Skeletal muscle satellite cell (primary cell): Measurements from ENCODE around the gene CABYR.
A peak's percentile ranks its signal among the peaks of the same experiment; 100 is the strongest.

Source experiments
- H3K27me3 ChIP-seq: 2 replicates; pipeline ENCODE4 v1.7.0; 2013; ENCODE audit warnings: low read length; ENCODE audit not compliant: control insufficient read depth, insufficient read depth
- H3K36me3 ChIP-seq: 2 replicates; pipeline ENCODE4 v1.7.0; 2013; ENCODE audit warnings: mild to moderate bottlenecking, control low read depth, low read length; ENCODE audit not compliant: insufficient read depth
- H3K4me1 ChIP-seq: 2 replicates; pipeline ENCODE4 v1.7.0; 2013; ENCODE audit warnings: low read length; ENCODE audit not compliant: control insufficient read depth, insufficient read depth
- H3K4me2 ChIP-seq: 2 replicates; pipeline ENCODE4 v1.7.0; 2013; ENCODE audit warnings: mild to moderate bottlenecking, low read length
- H3K4me3 ChIP-seq: 2 replicates; pipeline ENCODE4 v1.7.0; 2013; ENCODE audit warnings: low read length
- H3K9ac ChIP-seq: 2 replicates; pipeline ENCODE4 v1.7.0; 2013; ENCODE audit warnings: mild to moderate bottlenecking, low read depth, low read length, moderate library complexity
- H3K9me3 ChIP-seq: replicated peaks from 2 replicates; pipeline ENCODE4 v1.7.0; 2013; ENCODE audit warnings: mild to moderate bottlenecking, control low read depth, low read length

The CABYR gene

GRCh38 chr18:24112874-24113615, 25.8 kb upstream of the CABYR start:
- Histone ChIP-seq H3K4me2 (peak overlapping the region; percentile 42), H3K27me3 (no peaks in the 10 kb centered on the region), H3K36me3 (no peaks in the 10 kb centered on the region), H3K9ac (no peak overlapping the region), H3K9me3 (no peaks in the 10 kb centered on the region), H3K4me1 (peaks cover 10% of the 10 kb centered on the region), H3K4me3 (no peak overlapping the region)

GRCh38 chr18:24114924-24115549, 23.8 kb upstream of the CABYR start:
- no peaks in the 10 kb centered on the region for H3K27me3 ChIP-seq
- peaks cover 10% of the 10 kb centered on the region for H3K4me1 ChIP-seq
- no peak overlapping the region for H3K4me3 ChIP-seq
- H3K36me3 ChIP-seq: no peaks in the 10 kb centered on the region
- no peak overlapping the region for H3K9ac ChIP-seq
- no peak overlapping the region for H3K4me2 ChIP-seq
- no peaks in the 10 kb centered on the region for H3K9me3 ChIP-seq

- no peak overlapping the region for H3K4me2 ChIP-seq
- no peaks in the 10 kb centered on the region for H3K9me3 ChIP-seq
- H3K4me1 ChIP-seq: peaks cover 10% of the 10 kb centered on the region
- H3K36me3 ChIP-seq: peaks cover 5% of the 10 kb centered on the region
- no peak overlapping the region for H3K9ac ChIP-seq
- no peaks in the 10 kb centered on the region for H3K27me3 ChIP-seq
- H3K4me3 ChIP-seq: no peak overlapping the region
These were observed 23.2 kb upstream of the CABYR start for GRCh38 chr18:24115628-24116027.

DNA sequence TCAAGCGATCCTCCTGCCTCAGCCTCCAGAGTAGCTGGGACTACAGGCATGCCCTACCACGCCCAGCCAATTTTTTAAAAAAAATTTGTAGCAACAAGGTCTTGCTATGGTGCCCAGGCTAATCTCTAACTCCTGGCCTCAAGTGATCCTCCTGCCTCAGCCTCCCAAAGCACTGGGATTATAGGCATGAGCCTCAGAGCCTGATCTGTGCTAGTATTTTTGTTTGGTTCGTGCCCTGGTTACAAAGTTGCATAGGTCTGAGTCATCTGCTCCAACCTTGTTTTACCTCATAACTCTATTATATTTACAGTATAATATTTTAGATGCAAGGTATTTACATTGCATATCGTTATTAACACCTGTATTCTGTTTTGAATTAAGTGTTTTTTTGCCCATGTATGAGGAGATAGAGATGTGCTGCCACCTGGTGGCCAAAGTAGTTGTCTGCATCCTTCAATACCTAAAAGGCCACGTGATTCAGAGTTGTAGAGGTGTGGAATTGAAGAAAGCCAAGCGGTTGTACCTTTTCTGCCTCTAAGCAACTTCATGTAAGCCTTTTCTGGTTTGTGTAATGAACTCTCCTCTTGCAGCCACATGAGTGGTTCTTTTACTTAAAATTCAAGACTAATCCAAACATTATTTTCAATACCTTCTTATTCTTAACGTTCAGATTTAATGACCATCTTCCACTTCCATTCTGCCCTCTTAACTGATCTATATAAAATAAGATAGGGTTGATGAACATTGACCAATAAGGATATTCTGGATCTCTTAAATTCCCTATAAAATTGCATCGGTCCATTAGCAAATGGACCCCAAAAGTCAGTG, 19.9 kb upstream of the CABYR start:
- Histone ChIP-seq H3K4me1 (no peaks in the 10 kb centered on the region), H3K9ac (no peak overlapping the region), H3K4me3 (no peak overlapping the region), H3K9me3 (no peaks in the 10 kb centered on the region), H3K36me3 (peaks cover 10% of the 10 kb centered on the region), H3K27me3 (no peaks in the 10 kb centered on the region), H3K4me2 (no peak overlapping the region)

DNA sequence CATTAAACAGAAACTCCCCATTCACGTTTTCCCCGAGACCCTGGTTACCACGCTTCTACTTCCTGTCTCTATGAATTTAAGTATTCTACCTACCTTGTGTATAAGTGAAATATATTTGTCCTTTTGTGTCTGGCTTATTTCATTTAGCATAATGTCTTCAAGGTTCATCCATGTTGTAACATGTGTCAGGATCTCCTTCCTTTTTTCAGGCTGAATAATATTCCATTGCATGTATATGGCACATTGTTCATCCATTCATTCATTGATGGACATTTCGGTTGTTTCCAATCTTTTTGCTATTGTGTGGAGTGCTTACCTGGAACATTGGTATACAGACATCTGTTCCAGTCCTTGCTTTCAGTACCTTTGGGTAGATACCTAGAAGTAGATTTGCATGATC, 18.2 kb upstream of the CABYR start:
- Histone ChIP-seq H3K9me3 (no peaks in the 10 kb centered on the region), H3K36me3 (peaks cover 10% of the 10 kb centered on the region), H3K9ac (no peak overlapping the region), H3K4me1 (peaks cover under 1% of the 10 kb centered on the region), H3K27me3 (no peaks in the 10 kb centered on the region), H3K4me3 (no peak overlapping the region), H3K4me2 (no peak overlapping the region)

DNA sequence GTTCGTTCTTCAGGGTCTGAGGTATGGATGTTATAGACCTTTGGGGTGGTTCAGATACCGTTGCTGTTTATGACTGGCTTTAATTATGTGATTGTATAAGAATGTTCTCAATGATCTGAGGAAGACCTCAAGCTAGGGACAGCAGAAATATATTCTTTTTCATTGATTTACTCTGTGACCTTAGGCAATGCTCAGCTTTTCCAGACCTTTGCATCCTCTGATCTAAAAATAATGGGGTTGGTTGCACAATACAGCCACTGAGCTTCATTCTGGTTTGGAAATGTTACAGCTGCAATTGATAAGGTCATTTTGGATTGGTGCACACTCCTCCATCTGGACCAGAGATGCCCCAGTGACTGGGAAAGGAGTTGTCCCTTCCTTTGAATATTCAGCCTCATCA, 17.2 kb upstream of the CABYR start:
- Histone ChIP-seq H3K36me3 (peaks cover 10% of the 10 kb centered on the region), H3K4me2 (no peak overlapping the region), H3K4me3 (no peak overlapping the region), H3K9me3 (no peaks in the 10 kb centered on the region), H3K9ac (no peak overlapping the region), H3K27me3 (no peaks in the 10 kb centered on the region), H3K4me1 (peaks cover 9% of the 10 kb centered on the region)

DNA sequence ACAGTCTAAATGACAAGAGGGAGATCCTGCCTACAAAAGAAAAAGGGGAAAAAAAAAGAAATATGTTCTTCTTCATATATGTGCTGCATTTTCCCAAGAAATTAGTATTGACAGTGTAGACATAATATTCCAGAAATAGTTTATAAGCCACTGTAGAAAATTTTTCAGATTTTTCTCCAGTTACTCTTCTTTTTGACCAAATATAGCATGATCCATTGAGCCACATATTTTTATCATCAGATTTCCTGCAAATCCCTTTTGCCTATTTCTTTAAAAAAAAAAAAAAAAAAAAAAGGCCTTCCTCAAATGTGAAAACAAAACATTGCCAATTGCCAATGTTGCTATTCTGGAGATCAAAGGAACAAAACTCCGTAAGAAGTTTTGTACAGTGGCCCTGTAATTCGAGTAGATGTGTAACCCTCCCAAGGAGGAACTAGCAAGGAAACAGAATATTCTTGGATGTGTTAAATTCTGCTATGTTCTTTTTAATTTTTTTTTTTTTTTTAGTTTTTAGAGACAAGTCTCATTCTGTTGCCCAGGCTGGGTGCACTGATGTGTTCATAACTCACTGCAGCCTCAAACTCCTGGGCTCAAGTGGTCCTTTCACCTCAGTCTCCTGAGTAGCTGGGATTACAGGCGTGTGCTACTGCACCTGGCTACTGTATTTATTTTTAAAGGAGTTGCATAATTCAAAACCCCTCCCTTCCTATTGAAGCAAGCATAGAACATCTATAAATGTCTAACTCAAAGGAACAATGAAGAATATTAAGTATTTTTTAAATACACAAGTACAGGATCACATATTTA, 12.5 kb upstream of the CABYR start:
- Histone ChIP-seq H3K4me2 (no peak overlapping the region), H3K4me1 (peaks cover 9% of the 10 kb centered on the region), H3K36me3 (peaks cover 14% of the 10 kb centered on the region)

DNA sequence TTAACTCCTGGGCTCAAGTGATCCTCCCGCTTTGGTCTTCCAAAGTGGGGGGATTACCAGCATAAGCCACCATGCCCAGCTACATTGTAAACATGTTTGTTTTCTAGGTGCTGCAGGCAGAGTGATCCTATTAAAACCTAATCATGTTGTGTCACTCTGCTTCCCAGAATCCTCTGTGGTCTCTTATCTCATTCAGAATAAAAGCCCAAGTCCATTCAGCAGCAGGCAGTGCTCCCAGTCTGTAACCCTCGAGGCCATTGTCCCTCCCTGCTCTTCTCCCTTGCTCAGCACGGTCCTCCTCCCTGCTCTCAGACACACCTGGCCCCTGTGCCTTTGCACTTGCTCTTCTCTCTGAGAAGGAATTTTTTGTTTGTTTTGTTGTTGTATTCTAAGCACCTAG, 11.1 kb upstream of the CABYR start:
- Histone ChIP-seq H3K9me3 (no peaks in the 10 kb centered on the region), H3K36me3 (peaks cover 14% of the 10 kb centered on the region), H3K4me2 (no peak overlapping the region), H3K27me3 (no peaks in the 10 kb centered on the region), H3K9ac (no peak overlapping the region), H3K4me3 (no peak overlapping the region), H3K4me1 (peaks cover 9% of the 10 kb centered on the region)

More for the DNA sequence above, 12.5 kb upstream of the CABYR start:
- Histone ChIP-seq H3K4me3 (no peak overlapping the region), H3K9ac (no peak overlapping the region), H3K27me3 (no peaks in the 10 kb centered on the region), H3K9me3 (no peaks in the 10 kb centered on the region)

GRCh38 chr18:24128700-24129099, 10.2 kb upstream of the CABYR start:
- Histone ChIP-seq H3K4me3 (no peak overlapping the region), H3K9ac (no peak overlapping the region), H3K27me3 (no peaks in the 10 kb centered on the region), H3K4me1 (peaks cover 9% of the 10 kb centered on the region), H3K9me3 (no peaks in the 10 kb centered on the region), H3K36me3 (peaks cover 18% of the 10 kb centered on the region), H3K4me2 (no peak overlapping the region)

DNA sequence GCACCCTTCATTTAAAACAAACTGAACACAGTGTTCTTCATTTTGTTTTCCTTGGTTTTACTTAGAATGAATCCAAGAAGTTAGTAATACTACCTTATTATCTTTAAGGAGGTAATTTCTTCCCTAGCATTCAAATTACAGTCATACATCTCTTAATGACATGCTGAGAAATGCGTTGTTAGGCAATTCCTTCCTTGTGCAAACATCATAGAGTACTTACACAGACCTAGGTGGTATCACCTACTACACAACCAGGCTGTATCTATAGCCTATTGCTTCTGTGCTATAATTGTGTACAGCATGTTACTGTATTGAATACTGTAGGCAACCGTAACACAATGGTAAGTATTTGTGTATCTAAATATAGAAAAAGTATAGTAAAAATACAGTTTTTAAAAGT, 8.4 kb upstream of the CABYR start:
- Histone ChIP-seq H3K4me2 (no peak overlapping the region), H3K36me3 (peaks cover 18% of the 10 kb centered on the region)

GRCh38 chr18:24136967-24137373, 1.9 kb upstream of the CABYR start:
- Histone ChIP-seq H3K36me3 (peaks cover 7% of the 10 kb centered on the region), H3K9ac (no peak overlapping the region), H3K4me2 (no peak overlapping the region), H3K4me3 (no peak overlapping the region), H3K4me1 (peaks cover 13% of the 10 kb centered on the region), H3K27me3 (no peaks in the 10 kb centered on the region), H3K9me3 (no peaks in the 10 kb centered on the region)

More for the DNA sequence above, 8.4 kb upstream of the CABYR start:
- Histone ChIP-seq H3K27me3 (no peaks in the 10 kb centered on the region), H3K4me1 (peaks cover 9% of the 10 kb centered on the region), H3K9ac (no peak overlapping the region), H3K9me3 (no peaks in the 10 kb centered on the region), H3K4me3 (no peak overlapping the region)
